Measurements from ENCODE around the gene TMEM184B.

- TF ChIP-seq, protein P1, sequence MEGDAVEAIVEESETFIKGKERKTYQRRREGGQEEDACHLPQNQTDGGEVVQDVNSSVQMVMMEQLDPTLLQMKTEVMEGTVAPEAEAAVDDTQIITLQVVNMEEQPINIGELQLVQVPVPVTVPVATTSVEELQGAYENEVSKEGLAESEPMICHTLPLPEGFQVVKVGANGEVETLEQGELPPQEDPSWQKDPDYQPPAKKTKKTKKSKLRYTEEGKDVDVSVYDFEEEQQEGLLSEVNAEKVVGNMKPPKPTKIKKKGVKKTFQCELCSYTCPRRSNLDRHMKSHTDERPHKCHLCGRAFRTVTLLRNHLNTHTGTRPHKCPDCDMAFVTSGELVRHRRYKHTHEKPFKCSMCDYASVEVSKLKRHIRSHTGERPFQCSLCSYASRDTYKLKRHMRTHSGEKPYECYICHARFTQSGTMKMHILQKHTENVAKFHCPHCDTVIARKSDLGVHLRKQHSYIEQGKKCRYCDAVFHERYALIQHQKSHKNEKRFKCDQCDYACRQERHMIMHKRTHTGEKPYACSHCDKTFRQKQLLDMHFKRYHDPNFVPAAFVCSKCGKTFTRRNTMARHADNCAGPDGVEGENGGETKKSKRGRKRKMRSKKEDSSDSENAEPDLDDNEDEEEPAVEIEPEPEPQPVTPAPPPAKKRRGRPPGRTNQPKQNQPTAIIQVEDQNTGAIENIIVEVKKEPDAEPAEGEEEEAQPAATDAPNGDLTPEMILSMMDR (conservative IDR thresholded peaks at IDR 0.05; ENCODE audit: low read depth in 2 of 2) = no peak
- no peak for TF ChIP-seq POLR2AphosphoS5 (IDR thresholded peaks at IDR 0.05; ENCODE audit: low read depth)
- TF ChIP-seq EZH2 (IDR thresholded peaks at IDR 0.05; ENCODE audit: low read depth, unreplicated experiment) = no peak
- TF ChIP-seq, protein P2, sequence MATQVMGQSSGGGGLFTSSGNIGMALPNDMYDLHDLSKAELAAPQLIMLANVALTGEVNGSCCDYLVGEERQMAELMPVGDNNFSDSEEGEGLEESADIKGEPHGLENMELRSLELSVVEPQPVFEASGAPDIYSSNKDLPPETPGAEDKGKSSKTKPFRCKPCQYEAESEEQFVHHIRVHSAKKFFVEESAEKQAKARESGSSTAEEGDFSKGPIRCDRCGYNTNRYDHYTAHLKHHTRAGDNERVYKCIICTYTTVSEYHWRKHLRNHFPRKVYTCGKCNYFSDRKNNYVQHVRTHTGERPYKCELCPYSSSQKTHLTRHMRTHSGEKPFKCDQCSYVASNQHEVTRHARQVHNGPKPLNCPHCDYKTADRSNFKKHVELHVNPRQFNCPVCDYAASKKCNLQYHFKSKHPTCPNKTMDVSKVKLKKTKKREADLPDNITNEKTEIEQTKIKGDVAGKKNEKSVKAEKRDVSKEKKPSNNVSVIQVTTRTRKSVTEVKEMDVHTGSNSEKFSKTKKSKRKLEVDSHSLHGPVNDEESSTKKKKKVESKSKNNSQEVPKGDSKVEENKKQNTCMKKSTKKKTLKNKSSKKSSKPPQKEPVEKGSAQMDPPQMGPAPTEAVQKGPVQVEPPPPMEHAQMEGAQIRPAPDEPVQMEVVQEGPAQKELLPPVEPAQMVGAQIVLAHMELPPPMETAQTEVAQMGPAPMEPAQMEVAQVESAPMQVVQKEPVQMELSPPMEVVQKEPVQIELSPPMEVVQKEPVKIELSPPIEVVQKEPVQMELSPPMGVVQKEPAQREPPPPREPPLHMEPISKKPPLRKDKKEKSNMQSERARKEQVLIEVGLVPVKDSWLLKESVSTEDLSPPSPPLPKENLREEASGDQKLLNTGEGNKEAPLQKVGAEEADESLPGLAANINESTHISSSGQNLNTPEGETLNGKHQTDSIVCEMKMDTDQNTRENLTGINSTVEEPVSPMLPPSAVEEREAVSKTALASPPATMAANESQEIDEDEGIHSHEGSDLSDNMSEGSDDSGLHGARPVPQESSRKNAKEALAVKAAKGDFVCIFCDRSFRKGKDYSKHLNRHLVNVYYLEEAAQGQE (IDR thresholded peaks at IDR 0.05; ENCODE audit: unreplicated experiment) = no peak
- TF ChIP-seq EZH2phosphoT487 (IDR thresholded peaks at IDR 0.05; ENCODE audit: unreplicated experiment) = no peak
- no peak for TF ChIP-seq ZNF114 (CRISPR knock-in tag; IDR thresholded peaks at IDR 0.05)
- TF ChIP-seq JUNB (IDR thresholded peaks at IDR 0.05; ENCODE audit: unreplicated experiment) = no peak
- TF ChIP-seq, protein P3, sequence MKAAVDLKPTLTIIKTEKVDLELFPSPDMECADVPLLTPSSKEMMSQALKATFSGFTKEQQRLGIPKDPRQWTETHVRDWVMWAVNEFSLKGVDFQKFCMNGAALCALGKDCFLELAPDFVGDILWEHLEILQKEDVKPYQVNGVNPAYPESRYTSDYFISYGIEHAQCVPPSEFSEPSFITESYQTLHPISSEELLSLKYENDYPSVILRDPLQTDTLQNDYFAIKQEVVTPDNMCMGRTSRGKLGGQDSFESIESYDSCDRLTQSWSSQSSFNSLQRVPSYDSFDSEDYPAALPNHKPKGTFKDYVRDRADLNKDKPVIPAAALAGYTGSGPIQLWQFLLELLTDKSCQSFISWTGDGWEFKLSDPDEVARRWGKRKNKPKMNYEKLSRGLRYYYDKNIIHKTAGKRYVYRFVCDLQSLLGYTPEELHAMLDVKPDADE (IDR thresholded peaks at IDR 0.05) = no peak
These were observed 18.5 kb upstream of the TMEM184B start for GRCh38 chr22:38291201-38291777.

Measured in GM23338 (cell line).